ENCODE results near the gene PGM3. TPM values are rescaled to one million over a fixed set of nuclear protein-coding genes. Genes with fewer than 3 reads are reported as not detected.
A peak's percentile ranks its signal among the peaks of the same experiment; 100 is the strongest.

Gene PGM3
- total RNA-seq, 1 donor from 2014 or later, result 57.6 TPM

DNA sequence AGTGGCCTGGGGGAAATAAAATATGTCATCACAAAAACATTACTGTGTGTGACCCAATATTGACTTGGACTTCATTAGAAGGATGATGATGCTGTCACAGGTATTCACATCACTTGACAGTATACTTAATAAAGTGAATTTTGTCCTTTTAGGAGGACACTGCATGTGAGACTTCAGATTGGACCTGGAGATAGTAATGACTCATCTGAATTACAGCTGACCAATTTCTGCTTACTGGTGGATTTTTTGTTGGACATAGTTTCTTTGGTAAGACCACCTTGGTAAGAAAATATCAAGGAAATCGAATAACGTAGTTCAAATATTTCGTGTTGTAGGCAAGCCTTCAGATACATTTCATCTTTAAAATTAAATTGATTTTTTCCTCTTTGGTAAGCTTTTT, 68.5 kb downstream of the PGM3 start:
- no peak for DNase-seq (ENCODE audit: low read depth in 2 of 2)

DNA sequence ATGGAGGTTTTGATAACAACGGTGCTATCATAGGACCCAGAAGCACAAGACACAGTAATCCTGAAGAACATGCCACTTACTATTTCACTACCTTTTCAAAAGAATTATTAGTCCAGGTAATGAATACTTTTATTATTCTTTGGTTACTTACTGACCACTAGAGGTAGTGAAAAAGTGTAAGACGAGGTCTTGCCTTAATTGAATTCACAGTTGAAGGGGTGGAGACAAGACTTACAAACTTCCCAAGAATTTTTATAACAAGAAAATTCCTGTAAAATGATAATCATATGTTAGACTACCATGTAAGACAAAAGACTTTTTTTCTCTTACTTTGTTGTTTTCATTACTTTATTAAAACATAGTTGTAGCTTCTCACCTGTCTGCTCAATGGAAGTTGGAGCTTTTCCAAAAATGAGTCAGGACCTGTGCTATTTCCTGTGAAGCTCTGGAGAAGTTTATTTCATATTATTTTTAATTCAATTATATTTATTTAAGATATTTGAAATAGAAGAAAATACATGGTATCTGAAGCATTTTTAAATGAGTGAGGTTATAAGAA, 73.2 kb downstream of the PGM3 start:
- peak; percentile 15 to 69 for DNase-seq (ENCODE audit: low read depth in 2 of 2)

DNA sequence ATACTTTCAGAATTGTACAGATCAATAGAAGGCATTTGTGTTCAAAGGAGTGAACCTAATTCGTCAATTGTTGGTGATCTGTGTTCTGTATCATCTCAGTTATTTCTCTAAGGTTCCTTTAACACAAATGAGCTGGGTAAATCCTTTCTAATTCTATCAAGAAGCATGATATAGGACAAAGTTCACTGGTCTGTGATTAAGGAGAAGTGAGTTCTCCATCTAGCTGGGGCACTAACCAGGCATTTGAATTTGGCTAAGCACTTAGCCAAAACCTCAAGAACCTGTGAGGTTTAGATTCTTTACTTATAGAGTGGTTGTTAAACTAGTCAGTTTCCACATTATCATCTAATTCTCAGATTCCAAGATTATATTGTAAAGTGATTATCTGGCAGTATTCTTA, 75.3 kb downstream of the PGM3 start:
- DNase-seq (ENCODE audit: low read depth in 2 of 2), result no peak

Other genes with a start within 250 kb of the PGM3 start
- 2.4 and 2.6 TPM in 2 replicates for gene UBE3D, start 127.4 kb downstream of the PGM3 start, total RNA-seq
- gene DOP1A, start 125.6 kb downstream of the PGM3 start, total RNA-seq, result 13.0 and 16.2 TPM in 2 replicates
- 2.4 and 3.2 TPM in 2 replicates for gene RWDD2A, start 92 bp upstream of the PGM3 start, total RNA-seq
- gene ME1, start 237.8 kb upstream of the PGM3 start, total RNA-seq, result 3.8 and 7.6 TPM in 2 replicates